ENCODE results near the gene STXBP6.

GRCh38 chr14:24913746-24914145, 136.2 kb downstream of the STXBP6 start:
- TF ChIP-seq, protein P1, sequence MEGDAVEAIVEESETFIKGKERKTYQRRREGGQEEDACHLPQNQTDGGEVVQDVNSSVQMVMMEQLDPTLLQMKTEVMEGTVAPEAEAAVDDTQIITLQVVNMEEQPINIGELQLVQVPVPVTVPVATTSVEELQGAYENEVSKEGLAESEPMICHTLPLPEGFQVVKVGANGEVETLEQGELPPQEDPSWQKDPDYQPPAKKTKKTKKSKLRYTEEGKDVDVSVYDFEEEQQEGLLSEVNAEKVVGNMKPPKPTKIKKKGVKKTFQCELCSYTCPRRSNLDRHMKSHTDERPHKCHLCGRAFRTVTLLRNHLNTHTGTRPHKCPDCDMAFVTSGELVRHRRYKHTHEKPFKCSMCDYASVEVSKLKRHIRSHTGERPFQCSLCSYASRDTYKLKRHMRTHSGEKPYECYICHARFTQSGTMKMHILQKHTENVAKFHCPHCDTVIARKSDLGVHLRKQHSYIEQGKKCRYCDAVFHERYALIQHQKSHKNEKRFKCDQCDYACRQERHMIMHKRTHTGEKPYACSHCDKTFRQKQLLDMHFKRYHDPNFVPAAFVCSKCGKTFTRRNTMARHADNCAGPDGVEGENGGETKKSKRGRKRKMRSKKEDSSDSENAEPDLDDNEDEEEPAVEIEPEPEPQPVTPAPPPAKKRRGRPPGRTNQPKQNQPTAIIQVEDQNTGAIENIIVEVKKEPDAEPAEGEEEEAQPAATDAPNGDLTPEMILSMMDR (IDR thresholded peaks at IDR 0.05 in 2 of 3, conservative IDR thresholded peaks at IDR 0.05 in 1 of 3; ENCODE audit: borderline replicate concordance in 1 of 3, insufficient read depth in 1 of 3, low read depth in 2 of 3, low read length in 2 of 3) = no peak
- TF ChIP-seq SIN3A (IDR thresholded peaks at IDR 0.05; ENCODE audit: low read depth) = no peak
- no peak for TF ChIP-seq EZH2 (IDR thresholded peaks at IDR 0.05)
- no peak for TF ChIP-seq CEBPB (IDR thresholded peaks at IDR 0.05; ENCODE audit: low read depth)
- TF ChIP-seq EZH2phosphoT487 (IDR thresholded peaks at IDR 0.05; ENCODE audit: borderline replicate concordance) = no peak
- TF ChIP-seq ZBTB33 (IDR thresholded peaks at IDR 0.05; ENCODE audit: extremely low read depth, insufficient replicate concordance, low read length) = no peak
- TF ChIP-seq RAD21 (IDR thresholded peaks at IDR 0.05; ENCODE audit: low read depth) = no peak
- TF ChIP-seq POLR2A (IDR thresholded peaks at IDR 0.05; ENCODE audit: borderline replicate concordance, extremely low read depth, insufficient read depth, insufficient read length) = no peak
- TF ChIP-seq MAX (IDR thresholded peaks at IDR 0.05) = no peak
- TF ChIP-seq ZNF274 (IDR thresholded peaks at IDR 0.05; ENCODE audit: low read depth, low read length) = no peak
- TF ChIP-seq, protein P2, sequence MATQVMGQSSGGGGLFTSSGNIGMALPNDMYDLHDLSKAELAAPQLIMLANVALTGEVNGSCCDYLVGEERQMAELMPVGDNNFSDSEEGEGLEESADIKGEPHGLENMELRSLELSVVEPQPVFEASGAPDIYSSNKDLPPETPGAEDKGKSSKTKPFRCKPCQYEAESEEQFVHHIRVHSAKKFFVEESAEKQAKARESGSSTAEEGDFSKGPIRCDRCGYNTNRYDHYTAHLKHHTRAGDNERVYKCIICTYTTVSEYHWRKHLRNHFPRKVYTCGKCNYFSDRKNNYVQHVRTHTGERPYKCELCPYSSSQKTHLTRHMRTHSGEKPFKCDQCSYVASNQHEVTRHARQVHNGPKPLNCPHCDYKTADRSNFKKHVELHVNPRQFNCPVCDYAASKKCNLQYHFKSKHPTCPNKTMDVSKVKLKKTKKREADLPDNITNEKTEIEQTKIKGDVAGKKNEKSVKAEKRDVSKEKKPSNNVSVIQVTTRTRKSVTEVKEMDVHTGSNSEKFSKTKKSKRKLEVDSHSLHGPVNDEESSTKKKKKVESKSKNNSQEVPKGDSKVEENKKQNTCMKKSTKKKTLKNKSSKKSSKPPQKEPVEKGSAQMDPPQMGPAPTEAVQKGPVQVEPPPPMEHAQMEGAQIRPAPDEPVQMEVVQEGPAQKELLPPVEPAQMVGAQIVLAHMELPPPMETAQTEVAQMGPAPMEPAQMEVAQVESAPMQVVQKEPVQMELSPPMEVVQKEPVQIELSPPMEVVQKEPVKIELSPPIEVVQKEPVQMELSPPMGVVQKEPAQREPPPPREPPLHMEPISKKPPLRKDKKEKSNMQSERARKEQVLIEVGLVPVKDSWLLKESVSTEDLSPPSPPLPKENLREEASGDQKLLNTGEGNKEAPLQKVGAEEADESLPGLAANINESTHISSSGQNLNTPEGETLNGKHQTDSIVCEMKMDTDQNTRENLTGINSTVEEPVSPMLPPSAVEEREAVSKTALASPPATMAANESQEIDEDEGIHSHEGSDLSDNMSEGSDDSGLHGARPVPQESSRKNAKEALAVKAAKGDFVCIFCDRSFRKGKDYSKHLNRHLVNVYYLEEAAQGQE (IDR thresholded peaks at IDR 0.05; ENCODE audit: low read depth) = no peak
- TF ChIP-seq JUND (IDR thresholded peaks at IDR 0.05) = no peak
- no peak for TF ChIP-seq POLR2AphosphoS5 (IDR thresholded peaks at IDR 0.05; ENCODE audit: low read depth, low read length)

All from HCT116 (cell line).